H1 (cell line): ENCODE measurements around the gene SCAMP4. TPM values are rescaled to one million over a fixed set of nuclear protein-coding genes. Genes with fewer than 3 reads are reported as not detected.

Experiments used
- ATF3 ChIP-seq: IDR thresholded peaks from 2 replicates; pipeline ENCODE4 v1.6.1; 2011; ENCODE audit warnings: low read depth, mild to moderate bottlenecking, low read length; ENCODE audit not compliant: insufficient read depth
- NANOG ChIP-seq: IDR thresholded peaks from 2 replicates; pipeline ENCODE4 v1.6.1; 2011; ENCODE audit warnings: low read length, low read depth, mild to moderate bottlenecking, inconsistent platforms; ENCODE audit not compliant: insufficient read depth, poor library complexity, severe bottlenecking
- SP2 ChIP-seq: IDR thresholded peaks from 2 replicates; pipeline ENCODE4 v1.6.1; 2012; ENCODE audit warnings: mild to moderate bottlenecking, low read length, inconsistent platforms
- polyA plus RNA-seq, 7 experiments: library from polyadenylated mRNA; depleted of rRNA in 3 of 7; stranded (reverse) in 5 of 7; unstranded in 2 of 7; fragments of >200 nt in 5 of 7; fragments of 200-250 nt in 2 of 7; gene quantifications; 1 replicate in 5 of 7; 2 replicates in 1 of 7; 4 replicates in 1 of 7; pipeline versions ENCODE4 v1.2.1 to v1.2.3, GENCODE V29; 2011 to 2013; ENCODE audit warnings: missing spikeins in 2 of 7, mixed read lengths in 2 of 7
- total RNA-seq: library from RNA; stranded (reverse); fragmentation: NEBNext Ultra II Directional; extraction: Animal tissue kit (Norgen Biotek cat#: 25700); gene quantifications from 2 replicates; pipeline ENCODE4 v1.2.1, GENCODE V29; 2021

Gene SCAMP4
- total and polyA plus RNA-seq, 2 of the 8 experiments (the other 6 are each of a cell fraction or from before 2014, with no cell fraction given) = 17.1 to 61.4 TPM

GRCh38 chr19:1902923-1903322 lies 2.3 kb upstream of the SCAMP4 start (continued):
- TF ChIP-seq ATF3 (no peak), NANOG (no peak), SP2 (no peak)
